IMR-90 (cell line): ENCODE measurements around the gene NKX6-1. TPM values are rescaled to one million over a fixed set of nuclear protein-coding genes. Genes with fewer than 3 reads are reported as not detected.

Source experiments
- ATAC-seq: fragments of 200-7000 bp; cut with Tn5 transposase; 2 replicates; pipeline ENCODE4 v1.9.1; 2020; ENCODE audit warnings: low read depth, mild to moderate bottlenecking, moderate library complexity
- BruUV-seq: library from RNA; stranded (reverse); fragments of 400-500 nt; replicated peaks from 2 replicates; lab custom pipeline; 2021; lab: Mats Ljungman, UMichigan
- CTCF ChIA-PET: fragments of 300-600 bp; formaldehyde crosslinking; extraction: SDS; loops from one replicate; lab custom pipeline; 2021; ENCODE audit warnings: antibody characterized with exemption; lab: Yijun Ruan, JAX
- POLR2A ChIA-PET: fragments of 300-600 bp; sonication (Branson Sonifier 250); formaldehyde crosslinking; loops from one replicate; lab custom pipeline; 2022; ENCODE audit warnings: antibody characterized with exemption; ENCODE audit not compliant: unreplicated experiment; lab: Charles Lee
- DNase-seq: peaks from one replicate; pipeline ENCODE4 v3.0.0; 2013
- H2AFZ ChIP-seq: replicated peaks from 2 replicates; pipeline ENCODE3; 2013; ENCODE audit warnings: low read length, mild to moderate bottlenecking; ENCODE audit not compliant: poor library complexity
- H2AK5ac ChIP-seq: 2 replicates; pipeline ENCODE4 v1.6.1; 2013; ENCODE audit warnings: low read depth, low read length, inconsistent platforms
- H2AK9ac ChIP-seq: replicated peaks from 2 replicates; pipeline ENCODE3; 2013; ENCODE audit warnings: mild to moderate bottlenecking, low read depth, low read length, moderate library complexity; ENCODE audit not compliant: poor library complexity
- H2BK120ac ChIP-seq: 2 replicates; pipeline ENCODE4 v1.6.1; 2013; ENCODE audit warnings: low read depth, low read length, inconsistent platforms
- H2BK15ac ChIP-seq: 3 replicates; pipeline ENCODE4 v1.6.1; 2013; ENCODE audit warnings: low read depth, low read length, inconsistent platforms
- H2BK20ac ChIP-seq: 2 replicates; pipeline ENCODE4 v1.6.1; 2013; ENCODE audit warnings: low read depth, mild to moderate bottlenecking, inconsistent platforms, low read length, moderate library complexity
- H2BK5ac ChIP-seq: 2 replicates; pipeline ENCODE4 v1.6.1; 2013; ENCODE audit warnings: mild to moderate bottlenecking, low read depth, low read length, inconsistent platforms; ENCODE audit not compliant: poor library complexity, severe bottlenecking
- H3K14ac ChIP-seq: replicated peaks from 2 replicates; pipeline ENCODE4 v1.6.1; 2013; ENCODE audit warnings: low read depth, low read length, inconsistent platforms
- H3K18ac ChIP-seq: 2 replicates; pipeline ENCODE4 v1.6.1; 2013; ENCODE audit warnings: low read depth, low read length, control low read depth
- H3K23ac ChIP-seq: 2 replicates; pipeline ENCODE4 v1.6.1; 2013; ENCODE audit warnings: low read depth, low read length, inconsistent platforms
- H3K27ac ChIP-seq: 2 replicates; pipeline ENCODE4 v1.5.1; 2013; ENCODE audit warnings: mild to moderate bottlenecking, control low read depth, low read length; ENCODE audit not compliant: insufficient read depth
- H3K27me3 ChIP-seq: 2 replicates; pipeline ENCODE4 v1.6.1; 2013; ENCODE audit warnings: low read length; ENCODE audit not compliant: control insufficient read depth, insufficient read depth
- H3K36me3 ChIP-seq: 2 replicates; pipeline ENCODE4 v1.6.1; 2013; ENCODE audit warnings: low read length, mixed read lengths; ENCODE audit not compliant: control insufficient read depth, insufficient read depth
- H3K4ac ChIP-seq: 2 replicates; pipeline ENCODE4 v1.6.1; 2013; ENCODE audit warnings: low read depth, low read length, inconsistent platforms
- H3K4me1 ChIP-seq: 2 replicates; pipeline ENCODE4 v1.6.1; 2013; ENCODE audit warnings: low read length, mixed read lengths; ENCODE audit not compliant: control insufficient read depth, insufficient read depth
- H3K4me2 ChIP-seq: 2 replicates; pipeline ENCODE4 v1.6.1; 2013; ENCODE audit warnings: low read depth, mild to moderate bottlenecking, control low read depth, low read length, moderate library complexity
- H3K4me3 ChIP-seq: 2 replicates; pipeline ENCODE4 v1.5.1; 2013; ENCODE audit warnings: low read depth, mild to moderate bottlenecking, control low read depth, low read length, moderate library complexity; ENCODE audit not compliant: insufficient read depth
- H3K56ac ChIP-seq: 2 replicates; pipeline ENCODE4 v1.6.1; 2013; ENCODE audit warnings: low read length, inconsistent platforms; ENCODE audit not compliant: insufficient read depth; ENCODE audit errors: extremely low read depth
- H3K79me1 ChIP-seq, 2 experiments: 2 replicates each; pipeline ENCODE4 v1.6.1; 2013; ENCODE audit warnings: low read length in 2 of 2, inconsistent platforms in 1 of 2, low read depth in 1 of 2
- H3K9ac ChIP-seq: 2 replicates; pipeline ENCODE4 v1.6.1; 2013; ENCODE audit warnings: low read depth, low read length, control low read depth
- H3K9me1 ChIP-seq: 2 replicates; pipeline ENCODE4 v1.6.1; 2013; ENCODE audit warnings: low read length, inconsistent platforms; ENCODE audit not compliant: insufficient read depth
- H3K9me3 ChIP-seq: 2 replicates; pipeline ENCODE4 v1.6.1; 2013; ENCODE audit warnings: low read length; ENCODE audit not compliant: control insufficient read depth, insufficient read depth
- H4K20me1 ChIP-seq: 2 replicates; pipeline ENCODE4 v1.6.1; 2013; ENCODE audit warnings: low read length, inconsistent platforms; ENCODE audit not compliant: insufficient read depth
- H4K5ac ChIP-seq: 2 replicates; pipeline ENCODE4 v1.6.1; 2013; ENCODE audit warnings: mild to moderate bottlenecking, low read depth, low read length, control low read depth
- H4K8ac ChIP-seq, 2 experiments: 2 replicates each; pipeline ENCODE4 v1.6.1; 2013; ENCODE audit warnings: low read depth in 2 of 2, low read length in 2 of 2, control low read depth in 1 of 2, inconsistent platforms in 1 of 2
- H4K91ac ChIP-seq: 2 replicates; pipeline ENCODE4 v1.6.1; 2013; ENCODE audit warnings: low read depth, low read length, inconsistent platforms; ENCODE audit not compliant: insufficient read depth
- BHLHE40 ChIP-seq: fragments of 150-350 bp; IDR thresholded peaks from 2 replicates; pipeline ENCODE4 v1.6.1; 2016; ENCODE audit warnings: mild to moderate bottlenecking, low read depth, low read length
- CEBPB ChIP-seq: IDR thresholded peaks from 2 replicates; pipeline ENCODE4 v1.6.1; 2012; ENCODE audit warnings: low read depth, low read length, improper control_type of control experiment
- CHD1 ChIP-seq: IDR thresholded peaks from 2 replicates; pipeline ENCODE4 v1.6.1; 2012; ENCODE audit warnings: low read depth, low read length, improper control_type of control experiment
- MXI1 ChIP-seq: IDR thresholded peaks from 2 replicates; pipeline ENCODE4 v1.6.1; 2012; ENCODE audit warnings: low read depth, mild to moderate bottlenecking, low read length, moderate library complexity, borderline replicate concordance
- NFE2L2 ChIP-seq: fragments of 150-350 bp; IDR thresholded peaks from 2 replicates; pipeline ENCODE4 v1.6.1; 2016; ENCODE audit warnings: low read depth, mild to moderate bottlenecking, low read length
- RAD21 ChIP-seq: IDR thresholded peaks from 2 replicates; pipeline ENCODE4 v1.6.1; 2012; ENCODE audit warnings: low read length, improper control_type of control experiment
- RCOR1 ChIP-seq: IDR thresholded peaks from 2 replicates; pipeline ENCODE4 v1.6.1; 2012; ENCODE audit warnings: mild to moderate bottlenecking, low read length, improper control_type of control experiment; ENCODE audit not compliant: insufficient replicate concordance
- RFX5 ChIP-seq: IDR thresholded peaks from 2 replicates; pipeline ENCODE4 v1.8.0; 2012; ENCODE audit warnings: low read depth, mild to moderate bottlenecking, low read length, moderate library complexity
- SMC3 ChIP-seq: fragments of 150-350 bp; IDR thresholded peaks from 2 replicates; pipeline ENCODE4 v1.6.1; 2016; ENCODE audit warnings: low read depth, mild to moderate bottlenecking, antibody characterized with exemption, low read length, moderate library complexity
- USF2 ChIP-seq: fragments of 150-350 bp; IDR thresholded peaks from 2 replicates; pipeline ENCODE4 v1.6.1; 2017; ENCODE audit warnings: mild to moderate bottlenecking, antibody characterized with exemption, low read length, low read depth
- WGBS, 2 experiments: methylation state at CpG; one replicate each; pipeline versions ENCODE4 v1.1.5 to v1.1.7; 2013; ENCODE audit warnings: missing lambda C conversion rate in 2 of 2; ENCODE audit not compliant: insufficient read length in 1 of 2; ENCODE audit errors: extremely low coverage in 2 of 2; 5-methylcytosine and 5-hydroxymethylcytosine counted together
- dilution Hi-C: fragments of 300-500 bp; cut with HindIII; formaldehyde crosslinking; loops from one replicate; pipeline ENCODE4 v1.14.3; 2018; ENCODE audit warnings: low sequenced_read_pairs; ENCODE audit not compliant: unreplicated experiment
- in situ Hi-C: fragments of 300-500 bp; cut with MboI; formaldehyde crosslinking; loops from 3 replicates; pipeline ENCODE4 v1.14.3; 2019; ENCODE audit warnings: low sequenced_read_pairs, inconsistent platforms, mixed read lengths
- intact Hi-C: fragments of 100-400 bp; cut with micrococcal nuclease; formaldehyde crosslinking; loops from 2 replicates; pipeline ENCODE4 v1.10.0; 2022
- polyA plus RNA-seq, 3 experiments: library from polyadenylated mRNA; depleted of rRNA; stranded (reverse); fragments of >200 nt; gene quantifications; 2 replicates each; pipeline ENCODE4 v1.2.3, GENCODE V29; 2012; ENCODE audit warnings: low replicate concordance in 1 of 3
- total RNA-seq: library from RNA; depleted of rRNA; stranded (reverse); fragments of >200 nt; gene quantifications from 2 replicates; pipeline ENCODE4 v1.2.3, GENCODE V29; 2012
- TF ChIP-seq, protein P1 (sequence below): fragments of 150-350 bp; IDR thresholded peaks from 2 replicates; pipeline ENCODE4 v1.6.1; 2016; ENCODE audit warnings: low read depth, mild to moderate bottlenecking, low read length, moderate library complexity, borderline replicate concordance

NKX6-1 gene
- total and polyA plus RNA-seq, 2 of the 4 experiments (the other 2 are of a cell fraction) = under 0.01 to 0.24 TPM

DNA sequence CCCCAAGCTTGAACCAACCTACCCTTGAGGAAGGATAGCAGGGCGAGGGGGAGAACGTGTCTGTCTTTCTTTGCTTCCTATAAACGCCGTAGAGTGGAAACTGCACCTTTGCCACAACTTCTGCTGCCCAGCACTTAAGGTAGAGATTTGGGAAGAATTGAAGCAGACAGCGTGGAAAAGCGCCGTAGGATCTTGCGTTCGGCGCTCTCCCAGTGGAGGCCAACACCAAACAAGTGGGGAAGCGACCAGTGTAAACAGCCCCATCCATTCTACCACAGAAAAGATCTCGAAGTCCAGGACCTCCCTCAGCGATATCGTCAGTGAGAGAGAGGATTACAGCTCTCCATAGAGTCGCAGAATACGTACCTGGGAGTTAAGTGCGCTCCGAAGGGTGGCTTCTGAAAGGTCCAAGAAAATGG, 3.9 kb upstream of the NKX6-1 start:
- Histone ChIP-seq H3K27ac (no peak overlapping the region), H4K8ac (no peak overlapping the region), H4K5ac (no peak overlapping the region), H2BK20ac (no peak overlapping the region), H3K4me1 (no peaks in the 10 kb centered on the region), H3K14ac (no peak overlapping the region), H3K36me3 (no peaks in the 10 kb centered on the region), H3K9me3 (peaks cover 10% of the 10 kb centered on the region), H3K79me1 (no peaks in the 10 kb centered on the region), H2BK5ac (no peak overlapping the region), H3K23ac (no peak overlapping the region), H2AK5ac (no peak overlapping the region), H3K27me3 (peaks cover 59% of the 10 kb centered on the region), H3K4me2 (no peak overlapping the region), H3K9me1 (no peaks in the 10 kb centered on the region), H2AFZ (no peak overlapping the region), H2AK9ac (no peak overlapping the region), H4K20me1 (no peaks in the 10 kb centered on the region), H4K91ac (no peak overlapping the region), H3K4me3 (no peak overlapping the region), H3K4ac (no peak overlapping the region), H3K18ac (no peak overlapping the region), H2BK15ac (no peak overlapping the region), H2BK120ac (no peak overlapping the region), H3K9ac (no peak overlapping the region), H3K56ac (no peak overlapping the region)
- WGBS, 2 experiments = no CpG with 5 or more reads among the region's 18 CpGs
- no peak for ATAC-seq
- no peak for DNase-seq
- CTCF ChIA-PET = interaction anchor here (1.3 kb wide), 1 partner anchor 20 kb away, joined by 4 read pairs; no protein-coding TSS in a partner anchor
- BruUV-seq = no TSS peak
- in situ Hi-C loops (loop anchor here (10.0 to 25.0 kb wide), 3 partner anchors 728 to 991 kb away; no protein-coding TSS in a partner anchor), intact Hi-C loops (loop anchor here (10.0 kb wide), 1 partner anchor 248 kb away; no protein-coding TSS in a partner anchor), dilution Hi-C loops (no loop called here)
- TF ChIP-seq CEBPB = no peak
- TF ChIP-seq RFX5 = no peak
- no peak for TF ChIP-seq NFE2L2
- TF ChIP-seq RAD21 = no peak
- TF ChIP-seq SMC3 = no peak
- no peak for TF ChIP-seq RCOR1
- TF ChIP-seq BHLHE40 = no peak
- no peak for TF ChIP-seq CHD1
- TF ChIP-seq MXI1 = no peak
- TF ChIP-seq, protein P1, sequence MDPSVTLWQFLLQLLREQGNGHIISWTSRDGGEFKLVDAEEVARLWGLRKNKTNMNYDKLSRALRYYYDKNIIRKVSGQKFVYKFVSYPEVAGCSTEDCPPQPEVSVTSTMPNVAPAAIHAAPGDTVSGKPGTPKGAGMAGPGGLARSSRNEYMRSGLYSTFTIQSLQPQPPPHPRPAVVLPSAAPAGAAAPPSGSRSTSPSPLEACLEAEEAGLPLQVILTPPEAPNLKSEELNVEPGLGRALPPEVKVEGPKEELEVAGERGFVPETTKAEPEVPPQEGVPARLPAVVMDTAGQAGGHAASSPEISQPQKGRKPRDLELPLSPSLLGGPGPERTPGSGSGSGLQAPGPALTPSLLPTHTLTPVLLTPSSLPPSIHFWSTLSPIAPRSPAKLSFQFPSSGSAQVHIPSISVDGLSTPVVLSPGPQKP = no peak
- no peak for TF ChIP-seq USF2
- POLR2A ChIA-PET = no interaction called here
